Naive thymus-derived CD4-positive, alpha-beta T cell (primary cell): ENCODE measurements around the gene LDHB. TPM values are rescaled to one million over a fixed set of nuclear protein-coding genes. Genes with fewer than 3 reads are reported as not detected.
A peak's percentile ranks its signal among the peaks of the same experiment; 100 is the strongest.

Experiments
- ATAC-seq: fragments of 150-1000 bp; cut with Tn5 transposase; 2 replicates; pipeline ENCODE4 v1.10.0; 2021; ENCODE audit warnings: mild to moderate bottlenecking, moderate library complexity
- CTCF ChIA-PET: fragments of 350-600 bp; sonication (Branson Sonifier 250); formaldehyde crosslinking; loops from one replicate; lab custom pipeline; 2021; ENCODE audit warnings: antibody characterized with exemption; lab: Charles Lee
- POLR2A ChIA-PET: fragments of 350-600 bp; sonication (Branson Sonifier 250); formaldehyde crosslinking; loops from one replicate; lab custom pipeline; 2021; ENCODE audit warnings: antibody characterized with exemption, inconsistent platforms; lab: Charles Lee
- DNase-seq, 9 donors: peaks; one replicate each; pipeline versions ENCODE4 v3.0.0 to v3.0.0-alpha.2; 2020 to 2022; ENCODE audit warnings: mixed read lengths in 1 of 9
- H3K27ac ChIP-seq: one replicate; pipeline ENCODE4 v1.7.0; 2013; ENCODE audit warnings: mild to moderate bottlenecking, low read depth, low read length, moderate library complexity
- H3K27me3 ChIP-seq, 2 donors: one replicate each; pipeline ENCODE4 v1.7.0; 2013; ENCODE audit warnings: low read length in 2 of 2, mild to moderate bottlenecking in 2 of 2, moderate library complexity in 2 of 2; ENCODE audit not compliant: control insufficient read depth in 2 of 2, insufficient read depth in 2 of 2
- H3K36me3 ChIP-seq, 3 experiments: 1 replicate in 2 of 3; 2 replicates in 1 of 3; pipeline ENCODE4 v1.7.0; 2013; ENCODE audit warnings: low read length in 3 of 3, mild to moderate bottlenecking in 3 of 3, moderate library complexity in 1 of 3; ENCODE audit not compliant: insufficient read depth in 3 of 3, control insufficient read depth in 2 of 3
- H3K4me1 ChIP-seq, 2 donors: one replicate each; pipeline ENCODE4 v1.7.0; 2013; ENCODE audit warnings: low read length in 2 of 2, mild to moderate bottlenecking in 2 of 2, moderate library complexity in 1 of 2; ENCODE audit not compliant: control insufficient read depth in 2 of 2, insufficient read depth in 2 of 2
- H3K4me3 ChIP-seq: 2 replicates; pipeline ENCODE4 v1.7.0; 2013; ENCODE audit warnings: mild to moderate bottlenecking, low read length
- H3K9me3 ChIP-seq, 3 experiments: 1 replicate in 2 of 3; 2 replicates in 1 of 3; pipeline ENCODE4 v1.7.0; 2013; ENCODE audit warnings: low read length in 3 of 3; ENCODE audit not compliant: control insufficient read depth in 2 of 3
- H3K27ac Mint-ChIP-seq, 9 donors: one replicate each; pipeline ENCODE4 v1.8.0; 2020 to 2022; ENCODE audit warnings: mixed read lengths in 9 of 9, mild to moderate bottlenecking in 8 of 9, moderate library complexity in 5 of 9, inconsistent platforms in 2 of 9
- H3K27me3 Mint-ChIP-seq, 5 donors: one replicate each; pipeline ENCODE4 v1.8.0; 2021 to 2022; ENCODE audit warnings: mixed read lengths in 5 of 5, mild to moderate bottlenecking in 1 of 5
- H3K36me3 Mint-ChIP-seq, 5 donors: one replicate each; pipeline ENCODE4 v1.8.0; 2020 to 2022; ENCODE audit warnings: mixed read lengths in 5 of 5, mild to moderate bottlenecking in 3 of 5, inconsistent platforms in 1 of 5
- H3K4me1 Mint-ChIP-seq, 7 donors: one replicate each; pipeline ENCODE4 v1.8.0; 2020 to 2022; ENCODE audit warnings: mixed read lengths in 7 of 7, mild to moderate bottlenecking in 3 of 7, inconsistent platforms in 1 of 7
- H3K4me3 Mint-ChIP-seq, 10 donors: one replicate each; pipeline ENCODE4 v1.8.0; 2020 to 2022; ENCODE audit warnings: mild to moderate bottlenecking in 10 of 10, mixed read lengths in 10 of 10, moderate library complexity in 6 of 10, inconsistent platforms in 2 of 10
- H3K9me3 Mint-ChIP-seq, 11 donors: one replicate each; pipeline ENCODE4 v1.8.0; 2020 to 2022; ENCODE audit warnings: mixed read lengths in 11 of 11, mild to moderate bottlenecking in 4 of 11, inconsistent platforms in 1 of 11, moderate library complexity in 1 of 11
- intact Hi-C, 2 donors: fragments of 100-400 bp; cut with micrococcal nuclease; formaldehyde crosslinking; loops; one replicate each; pipeline ENCODE4 v1.15.1; 2023
- polyA plus RNA-seq, 2 donors: library from polyadenylated mRNA; unstranded; fragments of 300-500 nt; fragmentation: Illumina TruSeq; gene quantifications; one replicate each; pipeline ENCODE4 v1.2.3, GENCODE V29; 2021
- total RNA-seq, 6 experiments: library from RNA in 5 of 6; stranded (reverse) in 5 of 6; gene quantifications; 1 replicate in 5 of 6; 2 replicates in 1 of 6; pipeline ENCODE4 v1.2.3 and lab custom pipeline; 2021 to 2026

LDHB gene
- total and polyA plus RNA-seq, 7 experiments from 2014 or later = 630 to 2,849 (median 1,265) TPM

GRCh38 chr12:21643758-21644157, 13.9 kb downstream of the LDHB start:
- Mint-ChIP-seq H3K9me3 (no peaks in the 10 kb centered on the region), H3K4me1 (peaks cover 53 to 98% (median 92%) of the 10 kb centered on the region in 7 donors), H3K27ac (peak overlapping the region in 8 of 9 donors; percentile 19 to 89 (median 76)), H3K36me3 (peaks cover 41 to 90% (median 72%) of the 10 kb centered on the region in 5 donors), H3K4me3 (peak overlapping the region in 9 of 10 donors; percentile 2 to 89 (median 55)), H3K27me3 (no peaks in the 10 kb centered on the region)
- H3K4me1 ChIP-seq = peaks cover 11 to 71% of the 10 kb centered on the region in 2 donors
- intact Hi-C loops = loop anchor here (1.0 to 5.0 kb wide), 7 partner anchors 9 to 171 kb away; partner anchors contain the start of gene LDHB (in 1 of the 2)
- H3K9me3 ChIP-seq = no peaks in the 10 kb centered on the region
- peaks cover 21 to 67% (median 47%) of the 10 kb centered on the region in 3 experiments for H3K36me3 ChIP-seq
- H3K27ac ChIP-seq = peak overlapping the region; percentile 47
- DNase-seq (no peak), ATAC-seq (no peak)
- H3K4me3 ChIP-seq = no peak overlapping the region
- CTCF ChIA-PET = interaction anchor here (0.6 to 2.7 kb wide), 6 partner anchors 14 to 37 kb away, joined by 3 to 15 read pairs (median 6); partner anchors contain the start of gene LDHB
- no peaks in the 10 kb centered on the region for H3K27me3 ChIP-seq
- POLR2A ChIA-PET = interaction anchor here (1.0 to 4.5 kb wide), 5 partner anchors 9 to 34 kb away, joined by 4 to 40 read pairs (median 16); partner anchors contain the start of gene LDHB

DNA sequence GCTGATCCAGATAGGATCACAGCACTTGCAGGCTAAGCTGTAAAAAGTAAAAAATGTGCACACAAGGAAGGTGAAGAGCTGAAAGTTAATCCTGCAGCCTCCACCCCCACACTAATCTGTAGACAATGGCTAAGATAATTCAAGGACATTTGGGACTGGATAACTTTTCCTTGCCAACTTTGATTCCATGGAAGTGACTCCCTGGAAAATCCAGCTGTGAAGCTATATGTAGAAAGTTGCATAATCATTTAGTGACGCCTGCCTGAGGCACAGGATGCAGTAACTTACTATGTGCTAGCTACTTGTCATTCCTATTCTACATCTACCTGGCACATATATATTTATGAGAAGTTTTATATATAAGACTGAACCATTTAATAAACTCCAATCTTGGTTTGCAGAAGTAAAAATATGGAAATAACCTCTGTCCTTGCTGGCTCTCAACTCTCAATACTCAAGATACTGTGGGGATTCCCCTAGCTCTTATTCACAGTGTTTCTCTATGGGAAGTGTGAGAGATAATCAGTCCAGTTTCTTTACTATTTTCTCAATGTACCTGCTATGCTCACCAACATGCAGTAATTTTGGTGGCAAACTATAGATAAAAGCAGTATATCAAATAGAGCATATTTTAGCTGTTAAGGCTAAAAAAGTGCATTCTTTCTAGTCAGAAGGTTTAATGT, 14.8 kb downstream of the LDHB start:
- Mint-ChIP-seq H3K36me3 (peaks cover 40 to 90% (median 72%) of the 10 kb centered on the region in 5 donors), H3K4me3 (peak overlapping the region in 8 of 10 donors; percentile 12 to 89 (median 44)), H3K9me3 (no peaks in the 10 kb centered on the region), H3K4me1 (peaks cover 53 to 98% (median 91%) of the 10 kb centered on the region in 7 donors), H3K27me3 (no peaks in the 10 kb centered on the region), H3K27ac (peak overlapping the region in 8 of 9 donors; percentile 8 to 89 (median 76))
- intact Hi-C loops = loop anchor here (1.0 to 5.0 kb wide), 8 partner anchors 8 to 171 kb away; partner anchors contain the start of gene LDHB (in 1 of the 2)
- no peaks in the 10 kb centered on the region for H3K9me3 ChIP-seq
- H3K36me3 ChIP-seq = peaks cover 25 to 58% (median 56%) of the 10 kb centered on the region in 3 experiments
- ATAC-seq (no peak), DNase-seq (no peak)
- peak overlapping the region; percentile 47 for H3K27ac ChIP-seq
- POLR2A ChIA-PET = interaction anchor here (1.0 to 4.5 kb wide), 6 partner anchors 8 to 35 kb away, joined by 3 to 40 read pairs (median 14); partner anchors contain the start of gene LDHB
- H3K4me1 ChIP-seq = peaks cover 11 to 64% of the 10 kb centered on the region in 2 donors
- no peak overlapping the region for H3K4me3 ChIP-seq
- H3K27me3 ChIP-seq = no peaks in the 10 kb centered on the region
- CTCF ChIA-PET = interaction anchor here (0.8 to 2.7 kb wide), 6 partner anchors 14 to 38 kb away, joined by 3 to 15 read pairs (median 5); no protein-coding TSS in a partner anchor

GRCh38 chr12:21638054-21638891, 19.4 kb downstream of the LDHB start:
- peaks cover 11 to 36% of the 10 kb centered on the region in 2 donors for H3K4me1 ChIP-seq
- ATAC-seq (no peak), DNase-seq (no peak)
- peak overlapping the region in 4 of 10 donors; percentile 33 to 72 (median 46) for H3K4me3 Mint-ChIP-seq
- H3K36me3 Mint-ChIP-seq = peaks cover 26 to 86% (median 79%) of the 10 kb centered on the region in 5 donors
- no peaks in the 10 kb centered on the region for H3K27me3 Mint-ChIP-seq
- H3K36me3 ChIP-seq = peaks cover 17 to 58% (median 47%) of the 10 kb centered on the region in 3 experiments
- no peaks in the 10 kb centered on the region for H3K27me3 ChIP-seq
- H3K4me1 Mint-ChIP-seq = peaks cover 27 to 77% (median 60%) of the 10 kb centered on the region in 7 donors
- peak overlapping the region in 8 of 9 donors; percentile 30 to 85 (median 73) for H3K27ac Mint-ChIP-seq
- CTCF ChIA-PET = interaction anchor here (0.8 kb wide), 1 partner anchor 9 kb away, joined by 3 read pairs; no protein-coding TSS in a partner anchor
- POLR2A ChIA-PET = interaction anchor here (0.7 to 3.0 kb wide), 7 partner anchors 8 to 885 kb away, joined by 3 to 17 read pairs (median 3); partner anchors contain the start of gene LDHB
- no peaks in the 10 kb centered on the region for H3K9me3 Mint-ChIP-seq
- H3K9me3 ChIP-seq = no peaks in the 10 kb centered on the region
- H3K27ac ChIP-seq = no peak overlapping the region
- intact Hi-C loops = no loop called here
- no peak overlapping the region for H3K4me3 ChIP-seq

- no peak for DNase-seq
- Histone ChIP-seq H3K4me1 (peaks cover 0 to 10% of the 10 kb centered on the region in 2 donors), H3K9me3 (no peaks in the 10 kb centered on the region), H3K27me3 (no peaks in the 10 kb centered on the region), H3K4me3 (no peak overlapping the region), H3K36me3 (peaks cover 9 to 40% (median 27%) of the 10 kb centered on the region in 3 experiments), H3K27ac (no peak overlapping the region)
- Mint-ChIP-seq H3K4me3 (no peak overlapping the region), H3K27ac (peak overlapping the region in 6 of 9 donors; percentile 52 to 81 (median 70)), H3K4me1 (peaks cover 7 to 55% (median 30%) of the 10 kb centered on the region in 7 donors), H3K27me3 (no peaks in the 10 kb centered on the region), H3K9me3 (peaks cover 0 to 12% (median 3%) of the 10 kb centered on the region in 11 donors), H3K36me3 (peaks cover 11 to 80% (median 77%) of the 10 kb centered on the region in 5 donors)
- ATAC-seq = no peak
- CTCF ChIA-PET = interaction anchor here (0.9 kb wide), 1 partner anchor 355 kb away, joined by 3 read pairs; no protein-coding TSS in a partner anchor
- intact Hi-C loops = loop anchor here (1.0 to 2.0 kb wide), 2 partner anchors 9 to 19 kb away; no protein-coding TSS in a partner anchor
- POLR2A ChIA-PET = interaction anchor here (0.9 to 3.1 kb wide), 7 partner anchors 10 to 42 kb away, joined by 3 to 16 read pairs (median 3); no protein-coding TSS in a partner anchor
Observed at GRCh38 chr12:21634245-21634644, 23.4 kb downstream of the LDHB start.

- intact Hi-C loops = loop anchor here in 1 of 2 donors (2.0 kb wide), 1 partner anchor 17 kb away; no protein-coding TSS in a partner anchor
- peak overlapping the region in 6 of 9 donors; percentile 49 to 76 (median 64) for H3K27ac Mint-ChIP-seq
- Histone ChIP-seq H3K27ac (no peak overlapping the region), H3K4me3 (no peak overlapping the region), H3K27me3 (no peaks in the 10 kb centered on the region), H3K4me1 (no peaks in the 10 kb centered on the region), H3K9me3 (no peaks in the 10 kb centered on the region), H3K36me3 (peaks cover 0 to 29% (median 0%) of the 10 kb centered on the region in 3 experiments)
- POLR2A ChIA-PET = interaction anchor here (0.8 to 3.8 kb wide), 6 partner anchors 9 to 48 kb away, joined by 3 to 21 read pairs (median 4); partner anchors contain the start of gene LDHB
- no peak for DNase-seq
- peak overlapping the region in 1 of 10 donors; percentile 13 for H3K4me3 Mint-ChIP-seq
- peaks cover 0 to 35% (median 16%) of the 10 kb centered on the region in 7 donors for H3K4me1 Mint-ChIP-seq
- peaks cover 0 to 32% (median 7%) of the 10 kb centered on the region in 11 donors for H3K9me3 Mint-ChIP-seq
- CTCF ChIA-PET = interaction anchor here (1.0 to 1.6 kb wide), 2 partner anchors 9 to 27 kb away, joined by 3 read pairs; partner anchors contain the start of gene LDHB
- H3K27me3 Mint-ChIP-seq = no peaks in the 10 kb centered on the region
- H3K36me3 Mint-ChIP-seq = peaks cover 4 to 73% (median 68%) of the 10 kb centered on the region in 5 donors
- ATAC-seq = no peak
Observed at GRCh38 chr12:21631367-21631766, 26.3 kb downstream of the LDHB start.
